ENCODE results near the gene KNG1.
"Not testable (repeated sequence)": the region's sequence is repeated elsewhere in the genome, so short reads cannot be mapped to it uniquely, and the experiment has no call there.

KNG1 gene

DNA sequence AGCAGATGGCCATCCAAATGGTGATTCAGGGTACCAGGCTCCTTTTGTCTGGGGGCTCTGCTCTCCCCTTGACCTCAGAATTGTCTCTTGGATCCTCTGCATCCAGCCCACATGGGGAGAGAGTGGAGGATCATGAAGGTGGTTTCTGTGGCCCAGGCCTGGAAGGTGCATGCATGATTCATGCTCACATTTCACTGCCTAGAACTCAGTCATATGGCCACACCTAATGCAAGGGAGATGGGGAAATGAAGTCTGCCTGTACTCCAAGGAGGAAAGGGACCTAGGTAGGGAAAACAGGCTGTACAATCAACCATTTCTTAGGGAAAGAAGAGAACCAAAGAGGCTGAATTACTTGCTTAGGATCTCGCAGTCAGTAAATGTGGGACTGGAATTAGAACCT lies 36.3 kb upstream of the KNG1 start:
- no peak overlapping the region for H3K4me3 ChIP-seq (ENCODE audit: low read length)
- no peak for DNase-seq (ENCODE audit: low read depth)
- TF ChIP-seq, protein P1, sequence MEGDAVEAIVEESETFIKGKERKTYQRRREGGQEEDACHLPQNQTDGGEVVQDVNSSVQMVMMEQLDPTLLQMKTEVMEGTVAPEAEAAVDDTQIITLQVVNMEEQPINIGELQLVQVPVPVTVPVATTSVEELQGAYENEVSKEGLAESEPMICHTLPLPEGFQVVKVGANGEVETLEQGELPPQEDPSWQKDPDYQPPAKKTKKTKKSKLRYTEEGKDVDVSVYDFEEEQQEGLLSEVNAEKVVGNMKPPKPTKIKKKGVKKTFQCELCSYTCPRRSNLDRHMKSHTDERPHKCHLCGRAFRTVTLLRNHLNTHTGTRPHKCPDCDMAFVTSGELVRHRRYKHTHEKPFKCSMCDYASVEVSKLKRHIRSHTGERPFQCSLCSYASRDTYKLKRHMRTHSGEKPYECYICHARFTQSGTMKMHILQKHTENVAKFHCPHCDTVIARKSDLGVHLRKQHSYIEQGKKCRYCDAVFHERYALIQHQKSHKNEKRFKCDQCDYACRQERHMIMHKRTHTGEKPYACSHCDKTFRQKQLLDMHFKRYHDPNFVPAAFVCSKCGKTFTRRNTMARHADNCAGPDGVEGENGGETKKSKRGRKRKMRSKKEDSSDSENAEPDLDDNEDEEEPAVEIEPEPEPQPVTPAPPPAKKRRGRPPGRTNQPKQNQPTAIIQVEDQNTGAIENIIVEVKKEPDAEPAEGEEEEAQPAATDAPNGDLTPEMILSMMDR (conservative IDR thresholded peaks at IDR 0.05; ENCODE audit: low read depth, low read length): no peak

GRCh38 chr3:186682812-186683211 lies 34.3 kb upstream of the KNG1 start:
- no peak overlapping the region for H3K4me3 ChIP-seq (ENCODE audit: low read length)
- TF ChIP-seq, protein P1 (conservative IDR thresholded peaks at IDR 0.05; ENCODE audit: low read depth, low read length): no peak
- DNase-seq (ENCODE audit: low read depth): no peak

GRCh38 chr3:186683979-186684378 lies 33.2 kb upstream of the KNG1 start:
- TF ChIP-seq, protein P1 (conservative IDR thresholded peaks at IDR 0.05; ENCODE audit: low read depth, low read length): no peak
- H3K4me3 ChIP-seq (ENCODE audit: low read length): no peak overlapping the region
- no peak for DNase-seq (ENCODE audit: low read depth)

DNA sequence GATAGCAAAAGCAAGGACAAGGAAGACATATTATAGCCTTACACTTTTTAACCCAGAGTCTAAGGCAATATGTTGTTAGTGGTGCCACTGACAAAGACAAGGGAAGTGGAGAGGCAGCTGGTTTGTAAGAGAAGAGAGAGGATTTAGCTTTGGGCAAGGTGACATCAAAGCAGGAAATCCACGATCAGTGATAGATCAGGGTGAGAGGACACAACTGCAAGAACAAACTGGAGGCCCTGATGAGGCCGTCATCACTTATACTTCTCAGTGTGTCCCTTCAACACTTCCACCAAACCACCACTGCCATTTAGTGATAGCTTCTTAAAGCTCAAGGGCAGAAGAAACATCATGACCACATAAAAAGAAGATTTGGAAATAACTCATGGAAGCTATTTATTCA lies 30.7 kb upstream of the KNG1 start:
- not testable (repeated sequence) for H3K4me3 ChIP-seq (ENCODE audit: low read length); DNase-seq (ENCODE audit: low read depth)

- no peak for DNase-seq (ENCODE audit: low read depth)
- TF ChIP-seq, protein P1 (conservative IDR thresholded peaks at IDR 0.05; ENCODE audit: low read depth, low read length): no peak
These were observed 30.0 kb upstream of the KNG1 start for GRCh38 chr3:186687120-186687651.

DNA sequence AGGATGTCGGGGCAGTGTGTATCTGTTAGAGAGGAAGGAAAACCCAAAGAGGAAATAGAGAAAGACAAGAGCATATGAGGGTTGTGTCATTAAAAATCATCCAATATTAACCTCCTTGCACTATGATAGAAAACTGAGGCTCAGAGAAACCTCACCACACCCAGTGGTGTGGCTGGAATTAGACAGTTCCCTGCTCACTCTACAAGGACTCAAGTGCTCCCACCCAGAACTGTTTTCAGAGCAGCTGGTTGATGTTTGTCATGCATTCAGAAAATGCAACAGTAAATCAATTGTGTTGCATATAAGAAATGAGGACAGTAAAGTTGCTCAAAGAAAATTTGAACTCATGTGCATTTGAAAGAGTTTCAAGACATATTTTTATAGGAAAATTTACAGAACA lies 26.9 kb upstream of the KNG1 start:
- H3K4me3 ChIP-seq (ENCODE audit: low read length); DNase-seq (ENCODE audit: low read depth): not testable (repeated sequence)

More at GRCh38 chr3:186687120-186687651, 30.0 kb upstream of the KNG1 start:
- H3K4me3 ChIP-seq (ENCODE audit: low read length): no peak overlapping the region

GRCh38 chr3:186691676-186692075 lies 25.5 kb upstream of the KNG1 start:
- DNase-seq (ENCODE audit: low read depth): no peak
- H3K4me3 ChIP-seq (ENCODE audit: low read length): no peak overlapping the region
- TF ChIP-seq, protein P1 (conservative IDR thresholded peaks at IDR 0.05; ENCODE audit: low read depth, low read length): no peak

GRCh38 chr3:186693843-186694242 lies 23.3 kb upstream of the KNG1 start:
- DNase-seq (ENCODE audit: low read depth): no peak
- TF ChIP-seq, protein P1 (conservative IDR thresholded peaks at IDR 0.05; ENCODE audit: low read depth, low read length): no peak
- H3K4me3 ChIP-seq (ENCODE audit: low read length): no peak overlapping the region

All from retinal pigment epithelial cell (primary cell).